ENCODE measurements around the gene ZNF134. TPM values are rescaled to one million over a fixed set of nuclear protein-coding genes. Genes with fewer than 3 reads are reported as not detected.

Gene ZNF134
- total and polyA plus RNA-seq, 2 experiments from 2014 or later: 10.7 to 24.3 TPM

GRCh38 chr19:57611113-57611512, 2.9 kb upstream of the ZNF134 start:
- Histone ChIP-seq H3K27me3 (no peaks in the 10 kb centered on the region), H3K4me3 (no peak overlapping the region), H3K27ac (no peak overlapping the region), H3K9me2 (replicated peaks; ENCODE audit: insufficient read depth) (no peaks in the 10 kb centered on the region), H3K4me1 (ENCODE audit: insufficient read depth) (peaks cover 8% of the 10 kb centered on the region), H4K20me1 (ENCODE audit: insufficient read depth, poor library complexity, severe bottlenecking) (no peaks in the 10 kb centered on the region), H3K79me2 (peaks cover 20% of the 10 kb centered on the region), H3K36me3 (replicated peaks; ENCODE audit: insufficient read depth, low read depth) (peaks cover 2% of the 10 kb centered on the region), H3K4me2 (no peak overlapping the region), H3K9me3 (ENCODE audit: low read depth) (peaks cover 2% of the 10 kb centered on the region), H2AFZ (no peak overlapping the region)
- WGBS (ENCODE audit: low lambda C conversion rate, missing lambda C conversion rate): 87% methylated on average over 4 of the region's 4 CpGs
- TF ChIP-seq CTCF (IDR thresholded peaks at IDR 0.05; ENCODE audit: poor library complexity): no peak
- TF ChIP-seq EZH2phosphoT487 (IDR thresholded peaks at IDR 0.05; ENCODE audit: low read depth, severe bottlenecking, unreplicated experiment): no peak
- no peak for TF ChIP-seq EZH2 (IDR thresholded peaks at IDR 0.05; ENCODE audit: borderline replicate concordance)
- no peak for DNase-seq (ENCODE audit: low spot score)

- Histone ChIP-seq H3K9me3 (ENCODE audit: low read depth) (peaks cover 42% of the 10 kb centered on the region), H3K4me2 (peak overlapping the region; percentile 100), H4K20me1 (ENCODE audit: insufficient read depth, poor library complexity, severe bottlenecking) (no peaks in the 10 kb centered on the region), H2AFZ (no peak overlapping the region), H3K27ac (no peak overlapping the region), H3K4me3 (peak overlapping the region; percentile 72), H3K27me3 (no peaks in the 10 kb centered on the region), H3K9me2 (replicated peaks; ENCODE audit: insufficient read depth) (no peaks in the 10 kb centered on the region), H3K79me2 (peaks cover 60% of the 10 kb centered on the region), H3K36me3 (replicated peaks; ENCODE audit: insufficient read depth, low read depth) (peaks cover 24% of the 10 kb centered on the region), H3K4me1 (ENCODE audit: insufficient read depth) (peaks cover 8% of the 10 kb centered on the region)
- no peak for DNase-seq (ENCODE audit: low spot score)
- 85% methylated on average over 3 of the region's 3 CpGs for WGBS (ENCODE audit: low lambda C conversion rate, missing lambda C conversion rate)
- TF ChIP-seq EZH2phosphoT487 (IDR thresholded peaks at IDR 0.05; ENCODE audit: low read depth, severe bottlenecking, unreplicated experiment): no peak
- TF ChIP-seq CTCF (IDR thresholded peaks at IDR 0.05; ENCODE audit: poor library complexity): no peak
- no peak for TF ChIP-seq EZH2 (IDR thresholded peaks at IDR 0.05; ENCODE audit: borderline replicate concordance)
Measured at GRCh38 chr19:57615346-57615745, 1.3 kb downstream of the ZNF134 start.

- H3K27me3 ChIP-seq: no peaks in the 10 kb centered on the region
- peaks cover 54% of the 10 kb centered on the region for H3K36me3 ChIP-seq (replicated peaks; ENCODE audit: insufficient read depth, low read depth)
- no peak overlapping the region for H3K4me2 ChIP-seq
- no peak overlapping the region for H2AFZ ChIP-seq
- peaks cover 86% of the 10 kb centered on the region for H3K9me3 ChIP-seq (ENCODE audit: low read depth)
- H3K79me2 ChIP-seq: peaks cover 76% of the 10 kb centered on the region
- H3K4me1 ChIP-seq (ENCODE audit: insufficient read depth): no peaks in the 10 kb centered on the region
- no peak overlapping the region for H3K4me3 ChIP-seq
- TF ChIP-seq EZH2 (IDR thresholded peaks at IDR 0.05; ENCODE audit: borderline replicate concordance) (no peak), CTCF (IDR thresholded peaks at IDR 0.05; ENCODE audit: poor library complexity) (no peak)
- no peak for DNase-seq (ENCODE audit: low spot score)
- no peaks in the 10 kb centered on the region for H3K9me2 ChIP-seq (replicated peaks; ENCODE audit: insufficient read depth)
- H3K27ac ChIP-seq: no peak overlapping the region
- H4K20me1 ChIP-seq (ENCODE audit: insufficient read depth, poor library complexity, severe bottlenecking): no peaks in the 10 kb centered on the region
- WGBS (ENCODE audit: low lambda C conversion rate, missing lambda C conversion rate): 100% methylated on average over 10 of the region's 10 CpGs
Measured at GRCh38 chr19:57620673-57621348, 6.8 kb downstream of the ZNF134 start.
